Tibial nerve (tissue), 4 donors: Measurements from ENCODE around the gene TNRC6C. TPM values are rescaled to one million over a fixed set of nuclear protein-coding genes. Genes with fewer than 3 reads are reported as not detected.

ENCODE experiments used
- DNase-seq, 2 donors: peaks; one replicate each; pipeline ENCODE4 v3.0.0-alpha.2; 2019; ENCODE audit warnings: low spot score in 2 of 2
- H3K27ac ChIP-seq, 4 donors: fragments of 200-600 bp; sonication (generic) in 3 of 4; one replicate each; pipeline ENCODE4 v1.5.1; 2017 to 2019; ENCODE audit warnings: mild to moderate bottlenecking in 1 of 4
- H3K27me3 ChIP-seq, 2 donors: fragments of 200-600 bp; sonication (generic) in 1 of 2; one replicate each; pipeline versions ENCODE4 v1.5.1 to v1.6.0; 2017 to 2019
- H3K36me3 ChIP-seq, 3 donors: fragments of 200-600 bp; sonication (generic); one replicate each; pipeline ENCODE4 v1.5.1; 2018 to 2019
- H3K4me1 ChIP-seq, 4 donors: fragments of 200-600 bp; sonication (generic) in 3 of 4; one replicate each; pipeline ENCODE4 v1.5.1; 2017 to 2019
- H3K4me3 ChIP-seq, 4 donors: fragments of 200-600 bp; sonication (generic) in 3 of 4; one replicate each; pipeline ENCODE4 v1.5.1; 2017 to 2019; ENCODE audit warnings: mild to moderate bottlenecking in 1 of 4, moderate library complexity in 1 of 4
- H3K9me3 ChIP-seq, 4 donors: fragments of 200-600 bp; sonication (generic) in 3 of 4; one replicate each; pipeline ENCODE4 v1.5.1; 2017 to 2019
- EP300 ChIP-seq, 2 donors: sonication (generic); formaldehyde crosslinking; IDR thresholded peaks; one replicate each; pipeline ENCODE4 v1.6.1; 2017; ENCODE audit warnings: antibody characterized with exemption in 2 of 2, mild to moderate bottlenecking in 1 of 2
- POLR2A ChIP-seq, 2 donors: fragments of 450-650 bp; IDR thresholded peaks; one replicate each; pipeline ENCODE4 v1.6.1; 2017; ENCODE audit warnings: antibody characterized with exemption in 2 of 2, mild to moderate bottlenecking in 2 of 2, moderate library complexity in 2 of 2
- WGBS, 2 donors: methylation state at CpG; one replicate each; pipeline ENCODE4 v1.1.5; 2018; 5-methylcytosine and 5-hydroxymethylcytosine counted together
- total RNA-seq, 4 donors: library from RNA; depleted of rRNA; stranded (reverse); fragments of >200 nt; gene quantifications; one replicate each; pipeline ENCODE4 v1.1.0, GENCODE V29; 2016
- TF ChIP-seq, protein P1 (sequence below), 5 experiments: fragments of 200-600 bp in 3 of 5; fragments of 450-650 bp in 2 of 5; sonication (generic) in 3 of 5; IDR thresholded peaks; one replicate each; pipeline ENCODE4 v1.5.1; 2016 to 2019; ENCODE audit warnings: antibody characterized with exemption in 5 of 5, mild to moderate bottlenecking in 3 of 5, moderate library complexity in 2 of 5

Gene TNRC6C
- total RNA-seq, 4 donors from 2014 or later, result 24.0 to 43.5 (median 34.3) TPM

- H3K4me3 ChIP-seq, result no peak overlapping the region
- no peak for DNase-seq
- H3K4me1 ChIP-seq, result no peaks in the 10 kb centered on the region
- no peak overlapping the region for H3K27ac ChIP-seq
- 91 to 97% methylated on average over 6 of the region's 6 CpGs for WGBS, 2 donors
- peaks cover 3 to 100% (median 14%) of the 10 kb centered on the region in 3 donors for H3K36me3 ChIP-seq
- H3K9me3 ChIP-seq, result no peaks in the 10 kb centered on the region
- H3K27me3 ChIP-seq, result no peaks in the 10 kb centered on the region
- TF ChIP-seq POLR2A (IDR thresholded peaks at IDR 0.05), result no peak
- no peak for TF ChIP-seq EP300 (IDR thresholded peaks at IDR 0.05)
- TF ChIP-seq, protein P1, sequence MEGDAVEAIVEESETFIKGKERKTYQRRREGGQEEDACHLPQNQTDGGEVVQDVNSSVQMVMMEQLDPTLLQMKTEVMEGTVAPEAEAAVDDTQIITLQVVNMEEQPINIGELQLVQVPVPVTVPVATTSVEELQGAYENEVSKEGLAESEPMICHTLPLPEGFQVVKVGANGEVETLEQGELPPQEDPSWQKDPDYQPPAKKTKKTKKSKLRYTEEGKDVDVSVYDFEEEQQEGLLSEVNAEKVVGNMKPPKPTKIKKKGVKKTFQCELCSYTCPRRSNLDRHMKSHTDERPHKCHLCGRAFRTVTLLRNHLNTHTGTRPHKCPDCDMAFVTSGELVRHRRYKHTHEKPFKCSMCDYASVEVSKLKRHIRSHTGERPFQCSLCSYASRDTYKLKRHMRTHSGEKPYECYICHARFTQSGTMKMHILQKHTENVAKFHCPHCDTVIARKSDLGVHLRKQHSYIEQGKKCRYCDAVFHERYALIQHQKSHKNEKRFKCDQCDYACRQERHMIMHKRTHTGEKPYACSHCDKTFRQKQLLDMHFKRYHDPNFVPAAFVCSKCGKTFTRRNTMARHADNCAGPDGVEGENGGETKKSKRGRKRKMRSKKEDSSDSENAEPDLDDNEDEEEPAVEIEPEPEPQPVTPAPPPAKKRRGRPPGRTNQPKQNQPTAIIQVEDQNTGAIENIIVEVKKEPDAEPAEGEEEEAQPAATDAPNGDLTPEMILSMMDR (IDR thresholded peaks at IDR 0.05), result no peak
Measured at GRCh38 chr17:78095035-78095434, 136.5 kb downstream of the TNRC6C start.

DNA sequence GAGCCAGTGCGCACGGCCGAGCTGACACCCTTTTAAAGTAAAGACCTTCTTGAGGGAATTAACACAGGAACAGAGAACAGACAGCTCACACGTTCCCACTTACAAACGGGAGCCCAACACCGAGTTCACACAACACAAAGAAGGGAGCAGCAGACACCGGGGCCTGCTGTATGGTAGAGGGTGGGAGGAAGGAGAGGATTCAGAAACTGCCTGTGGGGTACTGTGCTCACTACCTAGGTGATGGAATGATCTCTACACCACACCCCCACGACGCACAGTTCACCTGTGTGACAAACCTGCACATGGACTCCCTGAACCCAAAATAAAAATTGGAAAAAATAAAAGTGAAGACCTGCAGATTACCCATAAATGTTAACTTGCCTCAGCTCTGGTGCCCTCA is 137.6 kb downstream of the TNRC6C start:
- peaks cover 3 to 100% (median 14%) of the 10 kb centered on the region in 3 donors for H3K36me3 ChIP-seq
- 84 to 88% methylated on average over 9 of the region's 9 CpGs for WGBS, 2 donors
- DNase-seq, result no peak

DNA sequence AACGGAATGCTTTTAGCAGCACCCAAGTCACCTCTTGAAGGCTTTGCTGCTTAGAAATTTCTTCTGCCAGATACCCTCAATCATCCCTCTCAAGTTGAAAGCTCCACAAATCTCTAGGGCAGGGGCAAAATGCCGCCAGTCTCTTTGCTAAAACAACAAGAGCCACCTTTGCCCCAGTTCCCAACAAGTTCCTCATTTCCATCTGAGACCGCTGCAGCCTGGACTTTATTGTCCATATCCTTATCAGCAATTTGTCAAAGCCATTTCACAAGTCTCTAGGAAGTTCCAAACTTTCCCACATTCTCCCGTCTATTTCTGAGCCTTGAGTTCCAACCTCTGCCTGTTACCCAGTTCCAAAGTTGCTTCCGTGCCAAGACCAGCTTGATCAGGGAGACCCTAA is 142.6 kb downstream of the TNRC6C start:
- no peak overlapping the region for H3K27ac ChIP-seq
- no peak for TF ChIP-seq EP300 (IDR thresholded peaks at IDR 0.05)
- TF ChIP-seq, protein P1 (IDR thresholded peaks at IDR 0.05), result no peak
- TF ChIP-seq POLR2A (IDR thresholded peaks at IDR 0.05), result no peak
- 84 to 88% methylated on average over 5 of the region's 5 CpGs for whole genome bisulfite sequencing, 2 donors
- DNase-seq, result no peak
- no peaks in the 10 kb centered on the region for H3K27me3 ChIP-seq
- no peak overlapping the region for H3K4me3 ChIP-seq
- peaks cover 0 to 88% (median 7%) of the 10 kb centered on the region in 3 donors for H3K36me3 ChIP-seq
- peaks cover 0 to 3% (median 0%) of the 10 kb centered on the region in 4 donors for H3K4me1 ChIP-seq
- no peaks in the 10 kb centered on the region for H3K9me3 ChIP-seq

More for the DNA sequence above, 137.6 kb downstream of the TNRC6C start:
- H3K9me3 ChIP-seq, result no peaks in the 10 kb centered on the region
- no peak overlapping the region for H3K4me3 ChIP-seq
- H3K27me3 ChIP-seq, result no peaks in the 10 kb centered on the region
- no peak overlapping the region for H3K27ac ChIP-seq
- TF ChIP-seq POLR2A (IDR thresholded peaks at IDR 0.05), result no peak
- TF ChIP-seq, protein P1 (IDR thresholded peaks at IDR 0.05), result no peak
- TF ChIP-seq EP300 (IDR thresholded peaks at IDR 0.05), result no peak
- H3K4me1 ChIP-seq, result no peaks in the 10 kb centered on the region

GRCh38 chr17:78101542-78101941 is 143.0 kb downstream of the TNRC6C start:
- WGBS, 2 donors, result 93 to 97% methylated on average over 10 of the region's 10 CpGs
- TF ChIP-seq, protein P1 (IDR thresholded peaks at IDR 0.05), result no peak
- no peak for TF ChIP-seq POLR2A (IDR thresholded peaks at IDR 0.05)
- TF ChIP-seq EP300 (IDR thresholded peaks at IDR 0.05), result no peak
- peaks cover 0 to 3% (median 0%) of the 10 kb centered on the region in 4 donors for H3K4me1 ChIP-seq
- H3K27ac ChIP-seq, result no peak overlapping the region
- no peak for DNase-seq
- H3K27me3 ChIP-seq, result no peaks in the 10 kb centered on the region
- peaks cover 0 to 83% (median 7%) of the 10 kb centered on the region in 3 donors for H3K36me3 ChIP-seq
- H3K9me3 ChIP-seq, result no peaks in the 10 kb centered on the region
- H3K4me3 ChIP-seq, result no peak overlapping the region

GRCh38 chr17:78103311-78103710 is 144.8 kb downstream of the TNRC6C start:
- H3K36me3 ChIP-seq, result peaks cover 0 to 80% (median 1%) of the 10 kb centered on the region in 3 donors
- H3K9me3 ChIP-seq, result no peaks in the 10 kb centered on the region
- no peak for DNase-seq
- H3K27me3 ChIP-seq, result no peaks in the 10 kb centered on the region
- no peak overlapping the region for H3K4me3 ChIP-seq
- peaks cover 0 to 12% (median 2%) of the 10 kb centered on the region in 4 donors for H3K4me1 ChIP-seq
- 66 to 84% methylated on average over 4 of the region's 4 CpGs for WGBS, 2 donors
- H3K27ac ChIP-seq, result no peak overlapping the region
- TF ChIP-seq POLR2A (IDR thresholded peaks at IDR 0.05), result no peak
- TF ChIP-seq, protein P1 (IDR thresholded peaks at IDR 0.05), result no peak
